Measurements from ENCODE around the gene NCKAP5.
A peak's percentile ranks its signal among the peaks of the same experiment; 100 is the strongest.

Gene NCKAP5

GRCh38 chr2:133286326-133286922 lies 281.8 kb downstream of the NCKAP5 start:
- no peak overlapping the region for H2AK5ac ChIP-seq (ENCODE audit: low read length)
- no peak overlapping the region for H3K4ac ChIP-seq (ENCODE audit: low read depth, low read length)
- no peak overlapping the region for H3K27ac ChIP-seq (ENCODE audit: low read depth, low read length)
- H2AFZ ChIP-seq (ENCODE audit: insufficient read depth, low read length, poor library complexity) = no peak overlapping the region
- no peaks in the 10 kb centered on the region for H3K4me1 ChIP-seq (ENCODE audit: control insufficient read depth in 1 of 2, insufficient read depth in 2 of 2, low read length in 2 of 2)
- no peak overlapping the region for H2BK5ac ChIP-seq (ENCODE audit: low read depth, low read length, poor library complexity)
- H3K4me3 ChIP-seq (ENCODE audit: low read depth, low read length) = no peak overlapping the region
- H2BK12ac ChIP-seq (ENCODE audit: low read length) = no peak overlapping the region
- no peak overlapping the region for H3K14ac ChIP-seq (ENCODE audit: low read length)
- no peak overlapping the region for H3K23ac ChIP-seq (ENCODE audit: low read length)
- H3K4me2 ChIP-seq (ENCODE audit: low read length) = no peak overlapping the region
- no peak overlapping the region for H3K18ac ChIP-seq (ENCODE audit: low read length)
- no peak overlapping the region for H4K91ac ChIP-seq (ENCODE audit: low read depth, low read length)
- H3K9me3 ChIP-seq (ENCODE audit: insufficient read depth, low read depth, low read length) = no peaks in the 10 kb centered on the region
- no peak overlapping the region for H4K12ac ChIP-seq (ENCODE audit: low read depth, low read length)
- H3K36me3 ChIP-seq (ENCODE audit: control insufficient read depth in 1 of 2, insufficient read depth in 2 of 2, low read length in 2 of 2) = no peaks in the 10 kb centered on the region
- no peak overlapping the region for H2BK120ac ChIP-seq (ENCODE audit: insufficient read depth, low read length, poor library complexity)
- no peaks in the 10 kb centered on the region for H3K79me2 ChIP-seq (ENCODE audit: control insufficient read depth, insufficient read depth, low read length, poor library complexity)
- H3K27me3 ChIP-seq (ENCODE audit: insufficient read depth, low read length) = no peaks in the 10 kb centered on the region
- H3K79me1 ChIP-seq (ENCODE audit: low read length) = no peaks in the 10 kb centered on the region
- H3K9ac ChIP-seq (ENCODE audit: low read length) = no peak overlapping the region
- no CpG with 5 or more reads among the region's 1 CpG for WGBS (ENCODE audit: extremely low coverage, insufficient coverage, insufficient read length)
- DNase-seq = peak in 1 of 2 donors; percentile 14
- H4K8ac ChIP-seq (ENCODE audit: low read depth, low read length) = no peak overlapping the region

GRCh38 chr2:133273031-133273430 lies 295.2 kb downstream of the NCKAP5 start:
- no peak overlapping the region for H3K23ac ChIP-seq (ENCODE audit: low read length)

GRCh38 chr2:133271105-133271504 lies 297.2 kb downstream of the NCKAP5 start:
- H2AK5ac ChIP-seq (ENCODE audit: low read length) = no peak overlapping the region
- no peak overlapping the region for H3K18ac ChIP-seq (ENCODE audit: low read length)
- no peaks in the 10 kb centered on the region for H3K79me1 ChIP-seq (ENCODE audit: low read length)
- no peak overlapping the region for H3K23ac ChIP-seq (ENCODE audit: low read length)
- H3K4ac ChIP-seq (ENCODE audit: low read depth, low read length) = no peak overlapping the region
- no peak overlapping the region for H3K9ac ChIP-seq (ENCODE audit: low read length)
- no peak overlapping the region for H3K4me2 ChIP-seq (ENCODE audit: low read length)
- no peak overlapping the region for H3K27ac ChIP-seq (ENCODE audit: low read depth, low read length)
- WGBS (ENCODE audit: extremely low coverage, insufficient coverage, insufficient read length) = no CpG with 5 or more reads among the region's 4 CpGs
- H3K79me2 ChIP-seq (ENCODE audit: control insufficient read depth, insufficient read depth, low read length, poor library complexity) = no peaks in the 10 kb centered on the region
- no peak overlapping the region for H2BK120ac ChIP-seq (ENCODE audit: insufficient read depth, low read length, poor library complexity)
- no peak overlapping the region for H3K14ac ChIP-seq (ENCODE audit: low read length)
- H3K36me3 ChIP-seq (ENCODE audit: control insufficient read depth in 1 of 2, insufficient read depth in 2 of 2, low read length in 2 of 2) = no peaks in the 10 kb centered on the region
- no peak for DNase-seq
- no peak overlapping the region for H4K12ac ChIP-seq (ENCODE audit: low read depth, low read length)
- no peak overlapping the region for H4K91ac ChIP-seq (ENCODE audit: low read depth, low read length)
- H3K4me1 ChIP-seq (ENCODE audit: control insufficient read depth in 1 of 2, insufficient read depth in 2 of 2, low read length in 2 of 2) = peaks cover 3 to 6% of the 10 kb centered on the region in 2 experiments
- H3K9me3 ChIP-seq (ENCODE audit: insufficient read depth, low read depth, low read length) = no peaks in the 10 kb centered on the region
- H2BK5ac ChIP-seq (ENCODE audit: low read depth, low read length, poor library complexity) = no peak overlapping the region
- no peak overlapping the region for H2AFZ ChIP-seq (ENCODE audit: insufficient read depth, low read length, poor library complexity)
- H3K4me3 ChIP-seq (ENCODE audit: low read depth, low read length) = no peak overlapping the region
- H4K8ac ChIP-seq (ENCODE audit: low read depth, low read length) = no peak overlapping the region
- no peak overlapping the region for H2BK12ac ChIP-seq (ENCODE audit: low read length)
- no peaks in the 10 kb centered on the region for H3K27me3 ChIP-seq (ENCODE audit: insufficient read depth, low read length)

More at GRCh38 chr2:133273031-133273430, 295.2 kb downstream of the NCKAP5 start:
- Histone ChIP-seq H3K27me3 (ENCODE audit: insufficient read depth, low read length) (no peaks in the 10 kb centered on the region), H3K4me2 (ENCODE audit: low read length) (no peak overlapping the region), H2AK5ac (ENCODE audit: low read length) (no peak overlapping the region), H3K14ac (ENCODE audit: low read length) (no peak overlapping the region), H3K9me3 (ENCODE audit: insufficient read depth, low read depth, low read length) (no peaks in the 10 kb centered on the region), H3K36me3 (ENCODE audit: control insufficient read depth in 1 of 2, insufficient read depth in 2 of 2, low read length in 2 of 2) (no peaks in the 10 kb centered on the region), H3K4ac (ENCODE audit: low read depth, low read length) (no peak overlapping the region), H3K18ac (ENCODE audit: low read length) (no peak overlapping the region), H4K91ac (ENCODE audit: low read depth, low read length) (no peak overlapping the region), H4K12ac (ENCODE audit: low read depth, low read length) (no peak overlapping the region), H3K27ac (ENCODE audit: low read depth, low read length) (no peak overlapping the region), H3K4me3 (ENCODE audit: low read depth, low read length) (no peak overlapping the region), H2BK120ac (ENCODE audit: insufficient read depth, low read length, poor library complexity) (no peak overlapping the region), H2BK12ac (ENCODE audit: low read length) (no peak overlapping the region), H4K8ac (ENCODE audit: low read depth, low read length) (no peak overlapping the region), H3K9ac (ENCODE audit: low read length) (no peak overlapping the region), H2BK5ac (ENCODE audit: low read depth, low read length, poor library complexity) (no peak overlapping the region), H3K79me1 (ENCODE audit: low read length) (no peaks in the 10 kb centered on the region), H3K79me2 (ENCODE audit: control insufficient read depth, insufficient read depth, low read length, poor library complexity) (no peaks in the 10 kb centered on the region), H3K4me1 (ENCODE audit: control insufficient read depth in 1 of 2, insufficient read depth in 2 of 2, low read length in 2 of 2) (no peaks in the 10 kb centered on the region), H2AFZ (ENCODE audit: insufficient read depth, low read length, poor library complexity) (no peak overlapping the region)
- no peak for DNase-seq
- WGBS (ENCODE audit: extremely low coverage, insufficient coverage, insufficient read length) = no CpG with 5 or more reads among the region's 3 CpGs

GRCh38 chr2:133270550-133270949 lies 297.7 kb downstream of the NCKAP5 start:
- no peak overlapping the region for H2AK5ac ChIP-seq (ENCODE audit: low read length)
- no peak overlapping the region for H4K8ac ChIP-seq (ENCODE audit: low read depth, low read length)
- H3K79me2 ChIP-seq (ENCODE audit: control insufficient read depth, insufficient read depth, low read length, poor library complexity) = no peaks in the 10 kb centered on the region
- WGBS (ENCODE audit: extremely low coverage, insufficient coverage, insufficient read length) = no CpG with 5 or more reads among the region's 5 CpGs
- no peak overlapping the region for H3K9ac ChIP-seq (ENCODE audit: low read length)
- no peak overlapping the region for H3K23ac ChIP-seq (ENCODE audit: low read length)
- no peak overlapping the region for H2BK5ac ChIP-seq (ENCODE audit: low read depth, low read length, poor library complexity)
- no peak overlapping the region for H3K4me2 ChIP-seq (ENCODE audit: low read length)
- H3K79me1 ChIP-seq (ENCODE audit: low read length) = no peaks in the 10 kb centered on the region
- H3K9me3 ChIP-seq (ENCODE audit: insufficient read depth, low read depth, low read length) = peaks cover 2% of the 10 kb centered on the region
- DNase-seq = no peak
- H3K4ac ChIP-seq (ENCODE audit: low read depth, low read length) = no peak overlapping the region
- H2AFZ ChIP-seq (ENCODE audit: insufficient read depth, low read length, poor library complexity) = no peak overlapping the region
- no peaks in the 10 kb centered on the region for H3K36me3 ChIP-seq (ENCODE audit: control insufficient read depth in 1 of 2, insufficient read depth in 2 of 2, low read length in 2 of 2)
- no peak overlapping the region for H3K27ac ChIP-seq (ENCODE audit: low read depth, low read length)
- no peak overlapping the region for H2BK12ac ChIP-seq (ENCODE audit: low read length)
- H4K91ac ChIP-seq (ENCODE audit: low read depth, low read length) = no peak overlapping the region
- no peak overlapping the region for H4K12ac ChIP-seq (ENCODE audit: low read depth, low read length)
- H3K27me3 ChIP-seq (ENCODE audit: insufficient read depth, low read length) = no peaks in the 10 kb centered on the region
- no peak overlapping the region for H3K14ac ChIP-seq (ENCODE audit: low read length)
- H3K18ac ChIP-seq (ENCODE audit: low read length) = no peak overlapping the region
- H3K4me1 ChIP-seq (ENCODE audit: control insufficient read depth in 1 of 2, insufficient read depth in 2 of 2, low read length in 2 of 2) = peaks cover 3 to 9% of the 10 kb centered on the region in 2 experiments
- no peak overlapping the region for H2BK120ac ChIP-seq (ENCODE audit: insufficient read depth, low read length, poor library complexity)
- H3K4me3 ChIP-seq (ENCODE audit: low read depth, low read length) = no peak overlapping the region
